ENCODE results near the gene FPR2.

Gene FPR2

GRCh38 chr19:51784109-51784785 is 23.3 kb downstream of the FPR2 start:
- H3K4me3 ChIP-seq (ENCODE audit: low read depth, low read length), result no peak overlapping the region
- TF ChIP-seq CTCF (IDR thresholded peaks at IDR 0.05; ENCODE audit: low read depth, low read length), result no peak

- no peak for TF ChIP-seq CTCF (IDR thresholded peaks at IDR 0.05; ENCODE audit: low read depth, low read length)
- H3K4me3 ChIP-seq (ENCODE audit: low read depth, low read length), result no peak overlapping the region
Measured at GRCh38 chr19:51784922-51785690, 24.1 kb downstream of the FPR2 start.

DNA sequence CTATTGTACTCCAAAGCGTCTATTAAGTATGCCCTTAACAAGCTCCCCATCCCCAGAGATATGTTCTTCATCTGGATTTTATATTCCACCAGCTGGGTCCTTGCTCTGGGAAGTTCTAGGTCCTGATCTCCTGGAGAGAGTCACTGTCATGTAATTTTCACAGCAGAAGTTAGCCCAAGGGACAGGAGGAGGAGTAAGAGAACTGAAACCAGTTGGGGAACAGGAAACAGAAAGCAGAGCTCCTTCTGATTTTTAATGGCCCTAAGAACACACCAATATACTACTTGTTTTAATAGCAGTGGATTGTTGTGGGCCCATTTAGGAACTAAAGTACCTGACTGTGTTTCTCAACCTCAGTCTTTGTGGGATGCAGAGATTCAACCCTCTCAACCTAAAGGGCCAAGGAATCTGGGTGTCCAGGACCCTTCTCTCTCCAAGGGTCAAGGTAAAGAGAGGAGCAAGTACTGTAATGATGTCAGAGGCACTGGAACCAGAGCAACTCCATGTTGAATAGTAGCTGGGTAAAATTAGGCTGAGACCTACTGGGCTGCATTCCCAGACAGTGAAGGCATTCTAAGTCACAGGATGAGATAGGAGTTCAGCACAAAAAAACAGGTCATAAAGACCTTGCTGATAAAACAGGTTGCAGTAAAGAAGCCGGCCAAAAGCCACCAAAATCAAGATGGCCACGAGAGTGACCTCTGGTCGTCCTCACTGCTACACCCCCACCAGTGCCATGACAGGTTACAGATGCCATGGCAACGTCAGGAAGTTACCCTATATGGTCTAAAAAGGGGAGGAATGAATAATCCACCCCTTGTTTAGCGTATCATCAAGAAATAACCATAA is 25.9 kb downstream of the FPR2 start:
- H3K4me3 ChIP-seq (ENCODE audit: low read depth, low read length), result no peak overlapping the region
- TF ChIP-seq CTCF (IDR thresholded peaks at IDR 0.05; ENCODE audit: low read depth, low read length), result no peak

DNA sequence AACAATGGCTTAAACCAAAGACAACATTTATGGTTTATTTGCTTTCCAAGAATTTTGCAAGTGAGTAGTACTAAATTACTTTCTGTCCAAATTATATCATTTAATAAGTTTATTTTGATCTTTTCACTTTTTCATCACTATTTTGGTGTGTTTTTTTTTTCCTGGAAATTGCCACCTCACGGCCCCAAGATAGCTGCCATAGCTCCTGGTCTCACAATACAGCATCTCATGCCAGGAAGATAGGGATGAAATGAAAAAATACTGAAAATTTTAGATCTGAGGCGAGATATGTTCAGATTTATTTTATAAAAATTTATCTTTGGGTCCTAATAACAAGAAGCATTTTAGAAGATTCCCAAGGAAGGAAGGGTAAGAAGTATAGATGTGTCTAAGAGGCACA is 27.0 kb downstream of the FPR2 start:
- TF ChIP-seq CTCF (IDR thresholded peaks at IDR 0.05; ENCODE audit: low read depth, low read length), result no peak
- H3K4me3 ChIP-seq (ENCODE audit: low read depth, low read length), result no peak overlapping the region

GRCh38 chr19:51789061-51789795 is 28.2 kb downstream of the FPR2 start:
- H3K4me3 ChIP-seq (ENCODE audit: low read depth, low read length), result no peak overlapping the region
- no peak for TF ChIP-seq CTCF (IDR thresholded peaks at IDR 0.05; ENCODE audit: low read depth, low read length)

DNA sequence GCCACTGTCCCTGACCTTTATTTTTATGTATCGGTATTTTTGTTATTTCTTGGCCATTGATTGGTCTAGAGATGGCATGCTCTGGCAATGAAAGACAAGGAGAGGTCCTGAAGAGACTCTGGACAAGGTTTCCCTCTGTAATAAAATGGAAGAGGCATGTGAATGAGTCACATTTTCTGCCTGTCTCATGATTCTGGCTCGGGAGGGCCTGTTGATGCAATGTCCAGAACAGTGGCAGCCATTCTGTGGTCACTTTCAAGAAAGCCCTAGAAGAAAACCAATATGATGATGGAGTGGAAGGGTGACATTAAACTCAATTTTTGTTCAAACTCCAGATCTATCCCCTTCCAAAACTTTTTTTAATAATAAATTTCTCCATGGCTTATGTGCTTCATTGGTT is 32.0 kb downstream of the FPR2 start:
- no peak overlapping the region for H3K4me3 ChIP-seq (ENCODE audit: low read depth, low read length)
- TF ChIP-seq CTCF (IDR thresholded peaks at IDR 0.05; ENCODE audit: low read depth, low read length), result no peak

All from WI38 (cell line).